ENCODE measurements around the gene APOL3. TPM values are rescaled to one million over a fixed set of nuclear protein-coding genes. Genes with fewer than 3 reads are reported as not detected.
A peak's percentile ranks its signal among the peaks of the same experiment; 100 is the strongest.

The APOL3 gene
- polyA plus RNA-seq, 1 experiment = 4.2 TPM

DNA sequence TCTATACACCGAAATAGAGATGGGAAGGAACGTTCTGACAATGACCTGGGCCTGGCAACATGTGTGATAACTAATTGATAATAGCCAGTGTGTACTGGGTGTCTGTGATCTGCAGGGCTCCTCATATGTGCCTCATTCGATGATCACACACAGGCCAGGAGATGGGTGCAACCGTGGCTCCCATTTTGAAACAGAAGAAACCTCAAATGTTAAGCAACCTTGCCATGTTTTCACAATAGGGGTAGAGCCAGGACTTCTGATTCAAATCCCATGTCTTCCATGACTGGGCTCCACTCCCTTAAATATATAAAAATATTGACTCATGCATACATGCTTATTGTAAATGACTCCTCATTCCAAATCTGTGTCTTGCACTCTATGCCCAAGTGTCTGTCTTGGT, 11.1 kb downstream of the APOL3 start:
- Histone ChIP-seq H3K27ac (ENCODE audit: low read depth, low read length) (no peak overlapping the region), H3K4me3 (ENCODE audit: low read depth, low read length) (no peak overlapping the region), H3K9me3 (ENCODE audit: control insufficient read depth, insufficient read depth, low read length) (no peaks in the 10 kb centered on the region), H3K27me3 (ENCODE audit: control insufficient read depth, insufficient read depth, low read length) (peaks cover 2% of the 10 kb centered on the region)
- ChIA-PET POLR2A (no interaction called here), CTCF (no interaction called here)
- TF ChIP-seq, protein P1, sequence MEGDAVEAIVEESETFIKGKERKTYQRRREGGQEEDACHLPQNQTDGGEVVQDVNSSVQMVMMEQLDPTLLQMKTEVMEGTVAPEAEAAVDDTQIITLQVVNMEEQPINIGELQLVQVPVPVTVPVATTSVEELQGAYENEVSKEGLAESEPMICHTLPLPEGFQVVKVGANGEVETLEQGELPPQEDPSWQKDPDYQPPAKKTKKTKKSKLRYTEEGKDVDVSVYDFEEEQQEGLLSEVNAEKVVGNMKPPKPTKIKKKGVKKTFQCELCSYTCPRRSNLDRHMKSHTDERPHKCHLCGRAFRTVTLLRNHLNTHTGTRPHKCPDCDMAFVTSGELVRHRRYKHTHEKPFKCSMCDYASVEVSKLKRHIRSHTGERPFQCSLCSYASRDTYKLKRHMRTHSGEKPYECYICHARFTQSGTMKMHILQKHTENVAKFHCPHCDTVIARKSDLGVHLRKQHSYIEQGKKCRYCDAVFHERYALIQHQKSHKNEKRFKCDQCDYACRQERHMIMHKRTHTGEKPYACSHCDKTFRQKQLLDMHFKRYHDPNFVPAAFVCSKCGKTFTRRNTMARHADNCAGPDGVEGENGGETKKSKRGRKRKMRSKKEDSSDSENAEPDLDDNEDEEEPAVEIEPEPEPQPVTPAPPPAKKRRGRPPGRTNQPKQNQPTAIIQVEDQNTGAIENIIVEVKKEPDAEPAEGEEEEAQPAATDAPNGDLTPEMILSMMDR (IDR thresholded peaks at IDR 0.05; ENCODE audit: low read depth, low read length) = no peak
- no peak for DNase-seq (ENCODE audit: low read depth, low spot score)

DNA sequence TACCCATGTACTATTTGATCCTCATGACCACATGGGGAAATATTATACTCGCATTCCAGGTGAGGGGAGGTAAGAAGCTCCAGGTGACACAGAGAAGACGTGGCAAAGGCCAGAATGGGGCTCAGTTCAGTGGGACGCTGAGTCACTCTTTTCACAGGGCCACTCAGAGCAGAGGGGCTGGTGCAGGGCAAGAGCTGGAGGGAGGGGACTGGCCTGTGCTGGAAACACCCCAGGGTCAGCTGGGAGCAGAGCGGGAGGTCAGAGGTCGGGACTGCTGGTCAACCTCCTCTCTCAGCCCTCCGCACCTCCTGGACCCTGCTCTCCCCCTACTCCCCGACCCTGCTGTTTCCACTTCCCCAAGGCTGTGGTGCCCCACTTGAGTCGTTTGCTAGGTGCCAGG, 12.1 kb downstream of the APOL3 start:
- H3K27me3 ChIP-seq (ENCODE audit: control insufficient read depth, insufficient read depth, low read length) = peaks cover 5% of the 10 kb centered on the region
- H3K27ac ChIP-seq (ENCODE audit: low read depth, low read length) = no peak overlapping the region
- no peak overlapping the region for H3K4me3 ChIP-seq (ENCODE audit: low read depth, low read length)
- TF ChIP-seq, protein P1 (IDR thresholded peaks at IDR 0.05; ENCODE audit: low read depth, low read length) = no peak
- ChIA-PET POLR2A (no interaction called here), CTCF (no interaction called here)
- no peaks in the 10 kb centered on the region for H3K9me3 ChIP-seq (ENCODE audit: control insufficient read depth, insufficient read depth, low read length)
- DNase-seq (ENCODE audit: low read depth, low spot score) = no peak

DNA sequence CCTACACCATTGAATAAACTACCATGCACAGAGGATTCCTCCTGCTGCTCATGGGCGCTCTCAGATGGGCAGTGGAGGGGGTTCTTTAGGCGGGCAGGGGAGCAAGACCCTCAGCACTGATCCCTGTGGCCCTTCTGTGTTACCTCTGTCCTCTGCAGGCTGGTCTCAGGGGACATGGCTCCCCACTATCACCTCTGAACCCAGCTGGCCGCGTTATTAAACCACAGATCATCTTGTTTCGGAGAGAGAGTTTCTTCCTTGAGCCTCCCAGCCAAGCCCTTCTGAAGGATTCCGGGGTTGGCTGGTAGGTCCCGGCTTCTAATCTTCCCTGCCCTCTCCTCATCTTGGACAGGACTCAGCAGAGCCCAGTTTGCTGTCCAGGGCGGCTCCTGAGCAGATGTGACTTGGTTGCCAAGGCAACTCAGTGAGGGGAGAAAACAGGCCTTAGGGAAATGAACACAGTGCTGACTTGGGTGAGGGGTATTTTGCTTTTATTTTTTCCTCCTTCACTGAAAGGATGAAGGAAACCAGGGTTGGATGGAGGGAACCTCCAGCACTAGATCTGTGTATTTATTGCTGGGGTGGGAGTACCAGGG, 13.3 kb downstream of the APOL3 start:
- CTCF ChIA-PET = no interaction called here
- no peaks in the 10 kb centered on the region for H3K9me3 ChIP-seq (ENCODE audit: control insufficient read depth, insufficient read depth, low read length)
- DNase-seq (ENCODE audit: low read depth, low spot score) = no peak
- no peak overlapping the region for H3K4me3 ChIP-seq (ENCODE audit: low read depth, low read length)
- TF ChIP-seq, protein P1 (IDR thresholded peaks at IDR 0.05; ENCODE audit: low read depth, low read length) = no peak
- no peak overlapping the region for H3K27ac ChIP-seq (ENCODE audit: low read depth, low read length)
- H3K27me3 ChIP-seq (ENCODE audit: control insufficient read depth, insufficient read depth, low read length) = peaks cover 10% of the 10 kb centered on the region
- POLR2A ChIA-PET = no interaction called here

DNA sequence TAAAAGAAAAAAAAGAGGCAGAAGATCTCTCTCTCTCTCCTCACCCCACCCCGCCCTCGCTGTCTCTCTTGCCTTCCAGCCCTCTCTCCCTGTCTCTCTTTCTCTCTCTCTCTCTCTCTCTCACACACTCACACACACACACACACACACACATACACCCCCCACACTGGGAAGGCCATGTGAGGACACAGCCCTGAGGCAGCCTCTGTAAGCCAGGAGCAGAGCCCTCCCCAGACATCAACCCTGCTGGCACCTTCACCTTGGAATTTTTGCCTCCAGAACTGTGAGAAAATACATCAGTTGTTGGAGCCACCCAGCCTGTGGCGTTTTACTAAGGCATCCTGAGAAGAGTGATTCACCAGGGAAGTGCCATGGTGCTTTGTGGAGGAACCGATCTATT, 14.7 kb downstream of the APOL3 start:
- POLR2A ChIA-PET = no interaction called here
- H3K27ac ChIP-seq (ENCODE audit: low read depth, low read length) = no peak overlapping the region
- CTCF ChIA-PET = interaction anchor here (1.1 to 5.3 kb wide), 4 partner anchors 28 to 340 kb away, joined by 3 to 74 read pairs (median 4); no protein-coding TSS in a partner anchor
- peaks cover 16% of the 10 kb centered on the region for H3K27me3 ChIP-seq (ENCODE audit: control insufficient read depth, insufficient read depth, low read length)
- DNase-seq (ENCODE audit: low read depth, low spot score) = no peak
- TF ChIP-seq, protein P1 (IDR thresholded peaks at IDR 0.05; ENCODE audit: low read depth, low read length) = no peak
- H3K4me3 ChIP-seq (ENCODE audit: low read depth, low read length) = no peak overlapping the region
- no peaks in the 10 kb centered on the region for H3K9me3 ChIP-seq (ENCODE audit: control insufficient read depth, insufficient read depth, low read length)

DNA sequence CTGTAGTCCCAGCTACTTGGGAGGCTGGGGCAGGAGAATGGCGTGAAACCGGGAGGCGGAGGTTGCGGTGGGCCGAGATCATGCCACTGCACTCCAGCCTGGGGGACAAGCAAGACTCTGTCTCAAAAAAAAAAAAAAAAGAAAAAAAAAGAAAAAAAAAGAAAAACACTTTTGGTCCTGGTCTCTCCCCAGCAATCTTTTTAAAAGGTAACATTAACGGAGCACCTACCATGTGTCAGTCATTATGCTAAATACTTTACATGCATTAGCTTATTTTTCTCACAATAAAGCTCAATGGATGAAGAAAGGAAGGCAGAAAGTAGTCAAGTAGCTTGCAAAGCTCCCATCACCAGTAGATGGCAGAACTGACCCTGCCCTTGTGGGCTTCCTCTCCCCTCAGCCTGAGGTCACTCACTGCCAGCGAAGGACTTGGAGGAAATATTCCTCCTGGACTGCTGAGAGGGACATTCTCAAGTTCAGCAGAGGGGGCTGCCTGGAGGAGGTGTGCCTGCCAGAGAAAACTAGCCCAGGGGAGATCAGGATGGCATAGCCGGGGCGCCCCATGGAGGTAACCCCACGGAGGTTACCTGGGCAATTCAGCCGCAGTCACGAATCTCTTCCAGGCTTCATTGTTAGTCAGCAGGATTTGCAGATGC, 15.5 kb downstream of the APOL3 start:
- Histone ChIP-seq H3K9me3 (ENCODE audit: control insufficient read depth, insufficient read depth, low read length) (no peaks in the 10 kb centered on the region), H3K27ac (ENCODE audit: low read depth, low read length) (peak overlapping the region; percentile 21), H3K4me3 (ENCODE audit: low read depth, low read length) (no peak overlapping the region), H3K27me3 (ENCODE audit: control insufficient read depth, insufficient read depth, low read length) (peaks cover 17% of the 10 kb centered on the region)
- TF ChIP-seq, protein P1 (IDR thresholded peaks at IDR 0.05; ENCODE audit: low read depth, low read length) = peak; percentile 94
- ChIA-PET CTCF (interaction anchor here (0.6 to 5.3 kb wide), 12 partner anchors 8 to 515 kb away, joined by 3 to 74 read pairs (median 4); no protein-coding TSS in a partner anchor), POLR2A (interaction anchor here (0.7 kb wide), 1 partner anchor 336 kb away, joined by 3 read pairs; no protein-coding TSS in a partner anchor)
- DNase-seq (ENCODE audit: low read depth, low spot score) = peak; percentile 43
